Activated naive CD4-positive, alpha-beta T cell (primary cell): Measurements from ENCODE around the gene RNF123.
A peak's percentile ranks its signal among the peaks of the same experiment; 100 is the strongest.
"Not testable (repeated sequence)": the region's sequence is repeated elsewhere in the genome, so short reads cannot be mapped to it uniquely, and the experiment has no call there.

Source experiments
- DNase-seq, 4 experiments: peaks; one replicate each; lab custom pipeline; 2025; lab: John Stamatoyannopoulos, UW

Gene RNF123

GRCh38 chr3:49720855-49721595 is 31.7 kb downstream of the RNF123 start:
- no peak for DNase-seq

GRCh38 chr3:49721596-49721895 is 32.2 kb downstream of the RNF123 start:
- no peak for DNase-seq

- DNase-seq = no peak
Measured at GRCh38 chr3:49721896-49722781, 32.8 kb downstream of the RNF123 start.

GRCh38 chr3:49722896-49723295 is 33.5 kb downstream of the RNF123 start:
- no peak for DNase-seq

DNA sequence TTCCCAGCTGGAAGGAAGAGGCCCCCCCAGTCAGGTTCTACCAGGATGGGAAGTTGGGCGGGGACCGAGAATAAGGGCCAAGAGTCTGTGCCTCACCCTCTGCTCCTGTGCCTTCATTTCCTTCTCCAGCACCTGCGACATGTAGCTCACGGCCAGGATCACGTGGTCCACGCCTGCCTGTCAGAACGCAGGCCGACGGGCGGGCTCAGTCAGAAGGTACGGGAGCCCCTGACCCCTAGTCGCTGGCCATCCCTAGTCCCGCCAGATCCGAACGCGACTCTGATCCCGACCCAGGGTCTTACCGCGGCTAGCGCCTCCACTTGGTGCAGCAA is 33.9 kb downstream of the RNF123 start:
- peak in 2 of 4 experiments; percentile 33 to 49 for DNase-seq

DNA sequence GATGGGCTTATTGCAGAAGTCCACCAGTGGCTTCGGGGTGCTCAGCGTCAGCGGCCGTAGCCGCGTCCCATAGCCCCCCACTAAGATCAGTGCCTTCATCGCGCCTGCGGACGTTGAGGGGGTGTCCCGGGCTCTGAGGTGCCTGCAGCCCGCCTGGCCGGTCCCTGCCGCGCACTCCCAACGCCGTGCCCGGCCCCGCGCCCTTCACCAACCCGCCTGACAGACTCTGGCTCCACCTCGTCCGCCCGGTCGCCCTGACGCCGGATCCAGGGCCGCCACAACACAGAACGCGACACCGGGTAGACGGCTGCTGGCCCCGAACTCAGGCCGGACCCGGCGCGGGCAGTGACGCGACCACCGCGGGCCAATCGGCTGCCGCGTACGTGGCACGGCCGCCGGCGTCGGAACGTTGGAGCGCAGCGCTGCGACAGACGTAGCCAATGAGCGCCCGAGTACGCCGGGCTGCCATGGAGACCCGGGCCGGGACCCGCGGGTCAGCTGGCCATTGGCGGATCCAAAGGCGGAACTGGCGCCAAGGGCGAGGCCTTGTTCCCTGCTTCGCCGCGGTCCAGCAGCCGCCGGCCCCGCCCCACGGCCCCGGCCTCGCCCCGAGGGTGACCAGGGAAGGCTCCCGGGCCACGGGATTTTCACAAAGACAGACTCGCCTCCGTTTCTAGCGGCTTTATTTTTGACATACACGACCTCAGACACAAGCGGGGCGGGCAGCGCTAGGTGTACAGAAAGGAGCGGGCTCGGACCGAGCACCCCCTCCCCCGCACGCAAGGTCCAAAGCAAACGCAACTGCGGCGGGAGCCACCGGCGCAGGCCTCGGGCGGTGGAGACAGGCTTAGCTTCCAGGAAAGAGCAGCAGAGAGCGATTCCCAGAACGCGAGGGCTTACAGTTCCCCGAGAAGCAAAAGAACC is 34.5 kb downstream of the RNF123 start, which contains the start of gene GMPPB:
GMPPB (minus strand) TSS at position 324 of the 924 bp plus-strand sequence; CDS start at position 99, 225 bp downstream.
- DNase-seq = peak; percentile 84 to 89 (median 86)

- DNase-seq = no peak
Measured at GRCh38 chr3:49724586-49724985, 35.2 kb downstream of the RNF123 start.

DNA sequence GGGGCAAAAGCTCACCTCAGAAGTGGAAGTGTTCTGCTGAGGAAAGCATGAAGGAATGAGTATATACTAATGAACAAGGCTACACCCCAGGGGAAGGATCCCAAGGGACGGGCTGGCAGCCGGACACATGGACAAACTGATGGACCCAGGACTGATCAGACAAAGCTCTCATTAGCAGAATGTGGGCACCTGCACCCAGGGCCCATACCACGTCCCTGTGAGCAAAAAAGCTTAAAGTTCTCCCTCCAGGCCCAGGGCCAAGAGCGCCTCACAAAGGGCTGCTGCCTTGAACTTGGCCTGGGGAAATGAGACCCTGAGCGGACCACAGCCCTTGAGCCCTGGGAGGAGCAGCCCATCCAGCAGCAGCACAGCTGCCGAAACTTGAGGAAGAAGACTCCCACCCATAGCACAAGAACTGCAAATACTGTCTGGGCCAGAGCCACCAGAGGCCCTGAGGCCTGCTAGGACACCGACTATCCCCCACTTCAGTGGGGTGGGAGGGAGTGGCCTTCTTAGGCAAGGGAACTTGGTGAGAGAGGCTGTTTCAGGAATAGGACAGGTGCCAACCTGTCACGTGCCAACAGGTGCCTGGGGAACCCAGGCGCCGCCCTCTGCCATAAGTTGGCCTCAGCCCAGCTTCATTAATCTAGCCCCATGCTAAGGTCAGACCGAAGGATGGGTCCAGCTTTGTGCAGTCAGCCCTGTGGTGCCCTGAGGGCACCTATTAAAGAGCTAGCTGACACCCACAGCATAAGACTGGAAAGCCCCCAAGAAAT is 36.7 kb downstream of the RNF123 start:
- DNase-seq = no peak

DNA sequence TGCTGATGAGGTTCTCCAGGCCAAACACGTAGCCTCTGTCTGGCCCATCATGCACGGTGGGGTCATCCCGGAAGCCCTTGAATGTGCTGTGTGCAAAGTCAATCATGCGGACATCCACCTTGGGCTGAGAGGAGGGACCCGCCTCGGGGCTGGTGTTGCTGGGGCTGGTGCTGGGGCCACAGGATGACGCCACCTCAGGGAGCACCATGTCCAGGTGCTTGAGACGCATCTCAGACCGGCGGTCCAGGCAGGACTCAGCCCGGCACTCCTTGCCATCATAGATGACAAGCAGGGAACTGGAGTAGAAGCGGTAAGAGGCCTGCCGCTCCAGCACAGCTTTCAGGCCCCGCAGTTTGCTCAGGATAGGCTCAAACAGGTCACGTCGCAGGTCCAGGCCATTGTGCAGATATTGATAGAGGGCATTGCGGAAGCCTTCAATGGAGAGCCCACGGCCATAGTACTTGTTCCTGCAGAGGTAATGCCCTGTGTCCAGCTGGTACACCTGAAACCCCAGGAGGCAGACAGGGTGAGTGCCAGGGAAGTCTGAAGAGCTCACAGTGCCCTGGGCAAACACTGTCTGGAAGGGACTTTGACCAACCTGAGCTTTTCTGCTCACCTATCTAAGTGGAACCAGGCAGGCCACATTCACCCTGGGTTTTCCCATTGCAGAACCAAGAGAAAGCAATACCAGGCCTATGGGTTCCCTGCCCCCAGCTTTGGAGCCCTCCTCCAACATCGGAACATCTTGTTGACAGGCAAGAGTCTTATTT is 38.0 kb downstream of the RNF123 start:
- DNase-seq = no peak

GRCh38 chr3:49727924-49728361 is 38.6 kb downstream of the RNF123 start:
- DNase-seq = no peak

GRCh38 chr3:49729966-49730609 is 40.7 kb downstream of the RNF123 start:
- no peak for DNase-seq

GRCh38 chr3:49732597-49732996 is 43.2 kb downstream of the RNF123 start:
- no peak for DNase-seq

GRCh38 chr3:49733551-49733950 is 44.2 kb downstream of the RNF123 start:
- DNase-seq = no peak

DNA sequence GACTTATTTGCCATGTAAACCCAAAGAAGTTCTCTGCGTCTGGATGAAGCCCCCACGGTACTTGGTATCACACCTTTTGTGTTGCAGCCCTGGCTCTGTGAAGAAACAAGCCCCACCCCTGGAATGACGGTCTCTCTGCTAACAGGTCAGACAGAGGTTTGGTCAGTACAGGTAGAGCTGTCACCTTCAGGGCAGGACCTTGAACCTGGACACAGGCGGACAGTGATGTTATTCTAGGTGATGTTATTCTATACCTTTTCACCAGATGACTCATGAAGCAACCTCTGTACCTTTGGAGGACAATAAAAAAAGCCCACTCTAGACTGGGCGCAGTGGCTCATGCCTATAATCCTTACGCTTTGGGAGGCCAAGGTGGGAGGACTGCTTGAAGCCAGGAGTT is 45.4 kb downstream of the RNF123 start:
- no peak for DNase-seq

DNA sequence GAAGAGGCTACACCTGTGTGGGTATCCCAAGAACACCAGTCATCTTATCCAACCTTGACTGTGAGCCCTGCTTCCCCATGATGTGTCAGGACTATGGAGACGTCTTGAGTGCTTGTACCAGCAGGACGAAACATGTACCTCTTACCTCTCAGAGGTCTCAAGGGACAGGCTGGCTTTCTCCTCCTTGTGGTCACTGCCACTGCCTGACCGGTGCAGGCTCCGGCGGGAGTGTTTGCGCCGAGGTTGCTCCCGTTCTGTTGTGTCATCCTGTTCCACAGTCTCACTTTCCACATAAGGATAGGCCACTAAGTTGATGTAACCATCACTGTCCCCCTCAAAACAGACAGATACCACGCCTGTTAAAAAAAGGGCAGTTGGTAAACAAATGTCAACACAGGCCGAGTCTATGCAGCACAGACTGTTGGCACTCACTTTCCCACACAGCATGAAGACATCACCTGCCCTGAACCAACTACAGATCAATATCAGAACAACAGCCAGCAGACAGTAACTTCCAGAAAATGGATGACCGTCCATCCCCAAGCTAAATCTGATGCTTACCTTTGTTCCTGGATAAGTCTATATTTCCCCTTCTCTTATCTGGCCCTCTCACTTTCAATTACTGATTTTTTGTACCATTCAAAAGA is 48.8 kb downstream of the RNF123 start:
- no peak for DNase-seq

DNA sequence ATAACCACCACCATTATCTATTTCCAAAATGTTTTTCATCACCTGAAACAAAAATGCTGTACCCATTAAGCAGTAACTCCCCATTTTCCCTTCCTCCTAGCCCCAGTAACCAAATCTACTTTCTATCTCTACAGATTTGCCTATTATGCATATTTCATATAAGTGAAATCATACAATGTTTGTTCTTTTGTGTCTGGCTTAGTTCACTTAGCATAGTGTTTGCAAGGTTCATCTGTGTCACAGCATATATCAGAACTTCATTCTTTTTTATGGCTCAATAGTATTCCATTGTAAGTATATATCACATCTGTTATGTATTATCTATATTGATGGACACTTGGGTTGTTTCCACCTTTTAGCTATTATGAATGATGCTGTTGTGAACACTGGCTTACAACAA is 51.1 kb downstream of the RNF123 start:
- DNase-seq = no peak

GRCh38 chr3:49745986-49746385 is 56.6 kb downstream of the RNF123 start:
- DNase-seq = no peak

DNA sequence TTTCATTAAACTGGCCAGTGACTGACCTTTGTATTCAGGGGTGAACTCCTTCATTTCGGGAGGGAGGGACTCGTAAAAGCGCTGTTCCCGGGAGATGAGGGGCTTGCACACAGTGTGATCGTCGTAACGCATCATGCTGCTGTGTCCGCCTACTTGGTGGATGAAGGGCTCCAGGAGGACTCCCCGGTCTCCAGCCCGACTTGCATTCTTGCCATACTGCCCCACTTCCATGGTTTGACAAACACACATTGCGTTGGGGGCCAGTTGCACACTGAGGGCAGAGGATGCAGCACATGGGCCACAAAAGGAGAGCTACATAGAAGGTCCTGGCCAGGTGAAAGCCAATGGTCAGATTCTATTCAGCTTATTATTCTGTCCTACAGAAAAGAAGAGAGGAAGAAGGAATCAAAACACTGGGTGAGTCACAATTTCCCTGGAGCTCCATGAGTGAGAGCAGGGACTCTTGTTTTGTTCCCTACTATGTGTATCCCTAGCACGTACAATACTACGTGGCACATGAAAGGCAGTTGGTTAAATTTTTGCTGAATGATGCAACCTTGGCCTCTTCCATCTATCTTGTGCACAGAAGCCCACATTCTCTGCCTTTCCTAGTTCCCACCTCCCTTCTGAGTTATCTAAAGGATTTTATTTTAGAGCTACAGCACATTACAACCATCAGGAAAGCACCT is 58.6 kb downstream of the RNF123 start:
- DNase-seq = no peak

- not testable (repeated sequence) for DNase-seq
Measured at GRCh38 chr3:49748874-49749273, 59.5 kb downstream of the RNF123 start.
